ENCODE measurements around the gene TRAPPC14.

- TF ChIP-seq EP300 (IDR thresholded peaks at IDR 0.05) (no peak), POLR2AphosphoS5 (IDR thresholded peaks at IDR 0.05) (no peak), POLR2A (IDR thresholded peaks at IDR 0.05) (no peak)
- TF ChIP-seq, protein P1, sequence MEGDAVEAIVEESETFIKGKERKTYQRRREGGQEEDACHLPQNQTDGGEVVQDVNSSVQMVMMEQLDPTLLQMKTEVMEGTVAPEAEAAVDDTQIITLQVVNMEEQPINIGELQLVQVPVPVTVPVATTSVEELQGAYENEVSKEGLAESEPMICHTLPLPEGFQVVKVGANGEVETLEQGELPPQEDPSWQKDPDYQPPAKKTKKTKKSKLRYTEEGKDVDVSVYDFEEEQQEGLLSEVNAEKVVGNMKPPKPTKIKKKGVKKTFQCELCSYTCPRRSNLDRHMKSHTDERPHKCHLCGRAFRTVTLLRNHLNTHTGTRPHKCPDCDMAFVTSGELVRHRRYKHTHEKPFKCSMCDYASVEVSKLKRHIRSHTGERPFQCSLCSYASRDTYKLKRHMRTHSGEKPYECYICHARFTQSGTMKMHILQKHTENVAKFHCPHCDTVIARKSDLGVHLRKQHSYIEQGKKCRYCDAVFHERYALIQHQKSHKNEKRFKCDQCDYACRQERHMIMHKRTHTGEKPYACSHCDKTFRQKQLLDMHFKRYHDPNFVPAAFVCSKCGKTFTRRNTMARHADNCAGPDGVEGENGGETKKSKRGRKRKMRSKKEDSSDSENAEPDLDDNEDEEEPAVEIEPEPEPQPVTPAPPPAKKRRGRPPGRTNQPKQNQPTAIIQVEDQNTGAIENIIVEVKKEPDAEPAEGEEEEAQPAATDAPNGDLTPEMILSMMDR (IDR thresholded peaks at IDR 0.05): no peak
These were observed 53.0 kb downstream of the TRAPPC14 start for GRCh38 chr7:100105534-100105933.

All from stomach (tissue), 4 donors.